DND-41 (cell line): ENCODE results near the gene ALKBH5.

Experiments used
- ATAC-seq: fragments of 200-7000 bp; cut with Tn5 transposase; 3 replicates; pipeline ENCODE4 v1.9.1; 2021; ENCODE audit warnings: low read depth; ENCODE audit not compliant: insufficient read depth
- DNase-seq: peaks from one replicate; pipeline ENCODE4 v3.0.0-alpha.2; 2020
- H2AFZ ChIP-seq: 2 replicates; pipeline ENCODE4 v1.6.0; 2012; ENCODE audit warnings: low read depth, low read length
- H3K27ac ChIP-seq: 2 replicates; pipeline ENCODE4 v1.5.1; 2012; ENCODE audit warnings: low read length, inconsistent platforms
- H3K27me3 ChIP-seq: fragments of 200-600 bp; sonication (generic); 2 replicates; pipeline ENCODE4 v1.6.0; 2012; ENCODE audit warnings: low read length, mild to moderate bottlenecking, inconsistent platforms; ENCODE audit not compliant: insufficient read depth, poor library complexity
- H3K36me3 ChIP-seq: 2 replicates; pipeline ENCODE4 v1.5.1; 2012; ENCODE audit warnings: low read length, inconsistent platforms; ENCODE audit not compliant: insufficient read depth
- H3K4me1 ChIP-seq: 2 replicates; pipeline ENCODE4 v1.5.1; 2012; ENCODE audit warnings: mild to moderate bottlenecking, low read length; ENCODE audit not compliant: insufficient read depth
- H3K4me2 ChIP-seq: 2 replicates; pipeline ENCODE4 v1.6.0; 2012; ENCODE audit warnings: mild to moderate bottlenecking, moderate library complexity, low read length, inconsistent platforms; ENCODE audit not compliant: insufficient read depth
- H3K4me3 ChIP-seq, 2 experiments: fragments of 200-600 bp in 1 of 2; shearing (Covaris generic) in 1 of 2; 2 replicates each; pipeline ENCODE4 v1.5.1; 2012 to 2016; ENCODE audit warnings: inconsistent platforms in 2 of 2, low read length in 2 of 2, mild to moderate bottlenecking in 2 of 2, low read depth in 1 of 2, moderate library complexity in 1 of 2
- H3K79me2 ChIP-seq: 2 replicates; pipeline ENCODE4 v1.6.0; 2012; ENCODE audit warnings: low read length, inconsistent platforms; ENCODE audit not compliant: insufficient read depth
- H3K9ac ChIP-seq: 2 replicates; pipeline ENCODE4 v1.6.0; 2012; ENCODE audit warnings: low read depth, mild to moderate bottlenecking, inconsistent platforms, low read length, moderate library complexity
- H3K9me3 ChIP-seq: 2 replicates; pipeline ENCODE4 v1.5.1; 2012; ENCODE audit warnings: low read length, moderate library complexity, mild to moderate bottlenecking, inconsistent platforms; ENCODE audit not compliant: insufficient read depth, severe bottlenecking
- H4K20me1 ChIP-seq: 2 replicates; pipeline ENCODE4 v1.6.0; 2012; ENCODE audit warnings: low read length; ENCODE audit not compliant: insufficient read depth
- CTCF ChIP-seq: IDR thresholded peaks from 2 replicates; pipeline ENCODE4 v1.5.1; 2012; ENCODE audit warnings: borderline replicate concordance, low read length, moderate library complexity, mild to moderate bottlenecking; ENCODE audit not compliant: poor library complexity, severe bottlenecking; ENCODE audit errors: extremely low read depth
- EZH2 ChIP-seq: IDR thresholded peaks from 3 replicates; pipeline ENCODE4 v1.6.1; 2012; ENCODE audit warnings: borderline replicate concordance, low read depth, mild to moderate bottlenecking, moderate library complexity, low read length, inconsistent platforms; ENCODE audit not compliant: severe bottlenecking

Gene ALKBH5

GRCh38 chr17:18224053-18224386, 40.4 kb downstream of the ALKBH5 start:
- H3K36me3 ChIP-seq: no peaks in the 10 kb centered on the region
- H3K4me3 ChIP-seq: no peak overlapping the region
- DNase-seq: no peak
- ATAC-seq: no peak
- peaks cover 23% of the 10 kb centered on the region for H4K20me1 ChIP-seq
- peak overlapping the region; percentile 76 for H2AFZ ChIP-seq
- peaks cover 34% of the 10 kb centered on the region for H3K4me1 ChIP-seq
- H3K4me2 ChIP-seq: no peak overlapping the region
- H3K9ac ChIP-seq: no peak overlapping the region
- no peak overlapping the region for H3K27ac ChIP-seq
- peaks cover 33% of the 10 kb centered on the region for H3K79me2 ChIP-seq
- no peaks in the 10 kb centered on the region for H3K27me3 ChIP-seq
- no peak for TF ChIP-seq EZH2
- no peaks in the 10 kb centered on the region for H3K9me3 ChIP-seq

GRCh38 chr17:18224387-18225120, 40.9 kb downstream of the ALKBH5 start:
- peak overlapping the region; percentile 76 for H3K4me2 ChIP-seq
- H3K27me3 ChIP-seq: no peaks in the 10 kb centered on the region
- H3K4me3 ChIP-seq: peak overlapping the region in 1 of 2 experiments; percentile 56; a peak in 2 of 4 replicates
- peak overlapping the region; percentile 50 for H3K9ac ChIP-seq
- H3K27ac ChIP-seq: peak overlapping the region; percentile 62
- H4K20me1 ChIP-seq: peaks cover 28% of the 10 kb centered on the region
- H3K79me2 ChIP-seq: peaks cover 38% of the 10 kb centered on the region
- ATAC-seq (no peak), DNase-seq (no peak)
- no peaks in the 10 kb centered on the region for H3K36me3 ChIP-seq
- H3K4me1 ChIP-seq: peaks cover 34% of the 10 kb centered on the region
- no peaks in the 10 kb centered on the region for H3K9me3 ChIP-seq
- TF ChIP-seq CTCF (no peak), EZH2 (no peak)
- peak overlapping the region; percentile 76 for H2AFZ ChIP-seq

- no peaks in the 10 kb centered on the region for H3K27me3 ChIP-seq
- H4K20me1 ChIP-seq: peaks cover 32% of the 10 kb centered on the region
- H3K4me3 ChIP-seq: peak within 1 kb of the TSS; percentile 48 to 83
- peak within 1 kb of the TSS; percentile 61 for H3K9ac ChIP-seq
- no peaks in the 10 kb centered on the region for H3K36me3 ChIP-seq
- peaks cover 44% of the 10 kb centered on the region for H3K79me2 ChIP-seq
- peak; percentile 95 for DNase-seq
- ATAC-seq: peak; percentile 97
- H2AFZ ChIP-seq: peak within 1 kb of the TSS; percentile 92
- H3K9me3 ChIP-seq: no peaks in the 10 kb centered on the region
- no peak for TF ChIP-seq EZH2
- TF ChIP-seq CTCF: no peak
- peak within 1 kb of the TSS; percentile 62 for H3K27ac ChIP-seq
- peaks cover 34% of the 10 kb centered on the region for H3K4me1 ChIP-seq
- peak within 1 kb of the TSS; percentile 90 for H3K4me2 ChIP-seq
Observed at GRCh38 chr17:18225121-18225641, 41.6 kb downstream of the ALKBH5 start, which contains the start of gene LLGL1. TSS of gene LLGL1 (plus strand) at chr17:18225635. CDS start at chr17:18225683, 48 bp downstream.

- peak overlapping the region; percentile 55 for H3K27ac ChIP-seq
- DNase-seq: no peak
- H3K79me2 ChIP-seq: peaks cover 46% of the 10 kb centered on the region
- peaks cover 37% of the 10 kb centered on the region for H4K20me1 ChIP-seq
- peak; percentile 22 for ATAC-seq
- H3K9ac ChIP-seq: peak overlapping the region; percentile 61
- H3K4me2 ChIP-seq: peak overlapping the region; percentile 90
- H2AFZ ChIP-seq: peak overlapping the region; percentile 92
- no peaks in the 10 kb centered on the region for H3K27me3 ChIP-seq
- TF ChIP-seq EZH2 (no peak), CTCF (no peak)
- no peaks in the 10 kb centered on the region for H3K9me3 ChIP-seq
- peaks cover 34% of the 10 kb centered on the region for H3K4me1 ChIP-seq
- H3K4me3 ChIP-seq: peak overlapping the region; percentile 48 to 83
- H3K36me3 ChIP-seq: no peaks in the 10 kb centered on the region
Observed at GRCh38 chr17:18225642-18226283, 42.1 kb downstream of the ALKBH5 start.
